Osteoblast (primary cell): ENCODE results near the gene OSBP. TPM values are rescaled to one million over a fixed set of nuclear protein-coding genes. Genes with fewer than 3 reads are reported as not detected.

Experiments
- DNase-seq: peaks from one replicate; pipeline ENCODE4 v3.0.0; 2011; ENCODE audit warnings: low spot score, mixed read lengths; ENCODE audit not compliant: insufficient read length; ENCODE audit errors: missing footprints
- H2AFZ ChIP-seq: 2 replicates; pipeline ENCODE4 v1.6.0; 2011; ENCODE audit warnings: mild to moderate bottlenecking, low read length
- H3K27ac ChIP-seq: 2 replicates; pipeline ENCODE4 v1.5.1; 2011; ENCODE audit warnings: mild to moderate bottlenecking, low read depth, low read length, moderate library complexity
- H3K27me3 ChIP-seq: 2 replicates; pipeline ENCODE4 v1.6.0; 2012; ENCODE audit warnings: mild to moderate bottlenecking, control low read depth, inconsistent platforms, low read length, moderate library complexity; ENCODE audit not compliant: insufficient read depth
- H3K36me3 ChIP-seq: 2 replicates; pipeline ENCODE4 v1.5.1; 2011; ENCODE audit warnings: mild to moderate bottlenecking, low read length, control low read depth, moderate library complexity; ENCODE audit not compliant: insufficient read depth
- H3K4me1 ChIP-seq: 2 replicates; pipeline ENCODE4 v1.5.1; 2011; ENCODE audit warnings: mild to moderate bottlenecking, low read length, control low read depth, moderate library complexity; ENCODE audit not compliant: insufficient read depth
- H3K4me2 ChIP-seq: 2 replicates; pipeline ENCODE4 v1.6.0; 2011; ENCODE audit warnings: mild to moderate bottlenecking, low read length; ENCODE audit not compliant: insufficient read depth
- H3K4me3 ChIP-seq: fragments of 200-600 bp; sonication (generic); 3 replicates; pipeline ENCODE4 v1.5.1; 2012; ENCODE audit warnings: mild to moderate bottlenecking, low read length, inconsistent platforms; ENCODE audit not compliant: insufficient read depth
- H3K79me2 ChIP-seq: 2 replicates; pipeline ENCODE4 v1.6.0; 2012; ENCODE audit warnings: mild to moderate bottlenecking, low read length, control low read depth, inconsistent platforms; ENCODE audit not compliant: insufficient read depth
- H3K9me3 ChIP-seq: 2 replicates; pipeline ENCODE4 v1.5.1; 2011; ENCODE audit warnings: low read depth, low read length, control low read depth
- H4K20me1 ChIP-seq: 2 replicates; pipeline ENCODE4 v1.6.0; 2012; ENCODE audit warnings: mild to moderate bottlenecking, low read length, control low read depth; ENCODE audit not compliant: insufficient read depth
- total RNA-seq: library from RNA; depleted of rRNA; stranded (reverse); fragments of >200 nt; gene quantifications from 2 replicates; pipeline ENCODE4 v1.2.3, GENCODE V29; 2012
- TF ChIP-seq, protein P1 (sequence below): IDR thresholded peaks from 2 replicates; pipeline ENCODE4 v1.5.1; 2011; ENCODE audit warnings: mild to moderate bottlenecking, low read depth, low read length, moderate library complexity; ENCODE audit errors: extremely low read depth

OSBP gene
- total RNA-seq, 1 donor: 35.1 TPM

DNA sequence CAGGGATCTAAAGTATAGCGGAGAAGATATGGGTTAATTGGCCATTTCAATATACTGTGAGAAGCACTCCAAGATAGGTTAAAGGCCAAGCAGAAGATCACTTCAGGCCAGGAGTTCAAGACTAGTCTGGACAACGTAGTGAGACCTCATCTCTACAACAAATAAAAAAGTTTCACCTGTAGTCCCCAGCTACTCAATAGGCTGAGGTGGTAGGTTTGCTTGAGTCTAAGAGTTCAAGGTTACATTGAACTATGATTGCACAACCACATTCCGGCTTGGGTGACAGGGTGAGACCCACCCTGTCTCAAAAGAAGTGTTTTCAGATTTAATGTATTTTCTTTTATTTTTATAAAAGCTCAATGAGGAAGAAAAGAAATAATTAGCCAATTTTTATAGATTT lies 27.8 kb upstream of the OSBP start:
- no peak overlapping the region for H3K4me2 ChIP-seq
- no peak for DNase-seq
- peaks cover 79% of the 10 kb centered on the region for H3K36me3 ChIP-seq

DNA sequence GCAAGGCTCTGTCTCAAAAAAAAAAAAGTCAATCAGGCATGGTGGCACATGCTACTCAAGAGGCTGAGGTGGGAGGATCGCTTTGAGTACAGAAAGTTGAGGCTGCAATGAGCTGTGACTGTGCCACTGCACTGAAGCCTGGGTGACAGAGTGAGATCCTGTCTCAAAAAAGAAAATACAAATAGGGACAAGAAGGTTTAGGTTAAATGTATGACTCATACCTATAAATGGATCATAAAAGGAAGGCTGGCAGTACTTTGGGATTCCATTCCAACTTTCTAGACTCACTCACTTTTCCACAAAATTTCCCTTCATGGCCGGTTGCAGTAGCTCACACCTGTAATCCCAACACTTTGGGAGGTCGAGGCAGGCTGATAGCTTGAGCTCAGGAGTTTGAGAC lies 25.6 kb upstream of the OSBP start:
- H3K4me2 ChIP-seq: no peak overlapping the region
- H3K9me3 ChIP-seq: no peaks in the 10 kb centered on the region
- H2AFZ ChIP-seq: no peak overlapping the region
- TF ChIP-seq, protein P1, sequence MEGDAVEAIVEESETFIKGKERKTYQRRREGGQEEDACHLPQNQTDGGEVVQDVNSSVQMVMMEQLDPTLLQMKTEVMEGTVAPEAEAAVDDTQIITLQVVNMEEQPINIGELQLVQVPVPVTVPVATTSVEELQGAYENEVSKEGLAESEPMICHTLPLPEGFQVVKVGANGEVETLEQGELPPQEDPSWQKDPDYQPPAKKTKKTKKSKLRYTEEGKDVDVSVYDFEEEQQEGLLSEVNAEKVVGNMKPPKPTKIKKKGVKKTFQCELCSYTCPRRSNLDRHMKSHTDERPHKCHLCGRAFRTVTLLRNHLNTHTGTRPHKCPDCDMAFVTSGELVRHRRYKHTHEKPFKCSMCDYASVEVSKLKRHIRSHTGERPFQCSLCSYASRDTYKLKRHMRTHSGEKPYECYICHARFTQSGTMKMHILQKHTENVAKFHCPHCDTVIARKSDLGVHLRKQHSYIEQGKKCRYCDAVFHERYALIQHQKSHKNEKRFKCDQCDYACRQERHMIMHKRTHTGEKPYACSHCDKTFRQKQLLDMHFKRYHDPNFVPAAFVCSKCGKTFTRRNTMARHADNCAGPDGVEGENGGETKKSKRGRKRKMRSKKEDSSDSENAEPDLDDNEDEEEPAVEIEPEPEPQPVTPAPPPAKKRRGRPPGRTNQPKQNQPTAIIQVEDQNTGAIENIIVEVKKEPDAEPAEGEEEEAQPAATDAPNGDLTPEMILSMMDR: no peak
- H3K27ac ChIP-seq: no peak overlapping the region
- no peak overlapping the region for H3K4me3 ChIP-seq
- peaks cover 5% of the 10 kb centered on the region for H3K79me2 ChIP-seq
- H4K20me1 ChIP-seq: no peaks in the 10 kb centered on the region
- peaks cover 82% of the 10 kb centered on the region for H3K36me3 ChIP-seq
- H3K27me3 ChIP-seq: no peaks in the 10 kb centered on the region
- H3K4me1 ChIP-seq: no peaks in the 10 kb centered on the region
- no peak for DNase-seq

More for the DNA sequence above, 27.8 kb upstream of the OSBP start:
- no peak overlapping the region for H3K27ac ChIP-seq
- no peaks in the 10 kb centered on the region for H3K27me3 ChIP-seq
- H2AFZ ChIP-seq: no peak overlapping the region
- TF ChIP-seq, protein P1: no peak
- H3K79me2 ChIP-seq: peaks cover 5% of the 10 kb centered on the region
- no peaks in the 10 kb centered on the region for H3K4me1 ChIP-seq
- H4K20me1 ChIP-seq: no peaks in the 10 kb centered on the region
- no peaks in the 10 kb centered on the region for H3K9me3 ChIP-seq
- no peak overlapping the region for H3K4me3 ChIP-seq

DNA sequence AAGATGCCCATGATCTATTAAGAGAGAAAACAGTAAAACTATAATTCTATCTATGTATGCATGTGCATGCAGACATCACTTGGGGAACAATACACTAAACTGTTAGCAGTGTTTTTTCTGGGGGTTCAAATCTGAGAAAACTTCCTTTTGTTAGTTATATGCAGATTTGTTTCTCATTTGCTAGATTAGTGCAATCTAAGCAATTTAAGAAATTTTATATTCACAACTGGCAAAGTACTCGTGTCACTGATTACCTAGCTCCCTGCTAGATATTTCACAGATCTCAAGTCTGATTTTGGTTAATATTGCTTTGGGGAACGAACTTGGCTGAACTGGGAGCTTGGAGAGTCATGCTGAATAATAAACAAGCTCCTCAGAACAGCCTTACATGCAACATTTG lies 14.9 kb upstream of the OSBP start:
- H3K4me1 ChIP-seq: no peaks in the 10 kb centered on the region
- TF ChIP-seq, protein P1: no peak
- H2AFZ ChIP-seq: no peak overlapping the region

GRCh38 chr11:59629996-59630395 lies 14.4 kb upstream of the OSBP start:
- Histone ChIP-seq H3K27me3 (no peaks in the 10 kb centered on the region), H3K4me1 (no peaks in the 10 kb centered on the region), H4K20me1 (no peaks in the 10 kb centered on the region), H3K79me2 (no peaks in the 10 kb centered on the region), H2AFZ (no peak overlapping the region), H3K4me2 (no peak overlapping the region), H3K27ac (no peak overlapping the region), H3K36me3 (peaks cover 9% of the 10 kb centered on the region), H3K4me3 (no peak overlapping the region), H3K9me3 (no peaks in the 10 kb centered on the region)
- DNase-seq: no peak
- TF ChIP-seq, protein P1: no peak

More for the DNA sequence above, 14.9 kb upstream of the OSBP start:
- no peak overlapping the region for H3K27ac ChIP-seq
- H3K9me3 ChIP-seq: no peaks in the 10 kb centered on the region
- no peak overlapping the region for H3K4me3 ChIP-seq
- no peaks in the 10 kb centered on the region for H4K20me1 ChIP-seq
- peaks cover 9% of the 10 kb centered on the region for H3K36me3 ChIP-seq
- no peaks in the 10 kb centered on the region for H3K79me2 ChIP-seq
- DNase-seq: no peak
- no peaks in the 10 kb centered on the region for H3K27me3 ChIP-seq
- H3K4me2 ChIP-seq: no peak overlapping the region
